GM18498 (cell line): ENCODE data around the gene PANK4.

ENCODE experiments used
- ATAC-seq: cut with Tn5 transposase; IDR thresholded peaks from one replicate; pipeline ENCODE4 v1.9.1; 2021; ENCODE audit warnings: mild to moderate bottlenecking, moderate library complexity; ENCODE audit not compliant: unreplicated experiment

PANK4 gene

DNA sequence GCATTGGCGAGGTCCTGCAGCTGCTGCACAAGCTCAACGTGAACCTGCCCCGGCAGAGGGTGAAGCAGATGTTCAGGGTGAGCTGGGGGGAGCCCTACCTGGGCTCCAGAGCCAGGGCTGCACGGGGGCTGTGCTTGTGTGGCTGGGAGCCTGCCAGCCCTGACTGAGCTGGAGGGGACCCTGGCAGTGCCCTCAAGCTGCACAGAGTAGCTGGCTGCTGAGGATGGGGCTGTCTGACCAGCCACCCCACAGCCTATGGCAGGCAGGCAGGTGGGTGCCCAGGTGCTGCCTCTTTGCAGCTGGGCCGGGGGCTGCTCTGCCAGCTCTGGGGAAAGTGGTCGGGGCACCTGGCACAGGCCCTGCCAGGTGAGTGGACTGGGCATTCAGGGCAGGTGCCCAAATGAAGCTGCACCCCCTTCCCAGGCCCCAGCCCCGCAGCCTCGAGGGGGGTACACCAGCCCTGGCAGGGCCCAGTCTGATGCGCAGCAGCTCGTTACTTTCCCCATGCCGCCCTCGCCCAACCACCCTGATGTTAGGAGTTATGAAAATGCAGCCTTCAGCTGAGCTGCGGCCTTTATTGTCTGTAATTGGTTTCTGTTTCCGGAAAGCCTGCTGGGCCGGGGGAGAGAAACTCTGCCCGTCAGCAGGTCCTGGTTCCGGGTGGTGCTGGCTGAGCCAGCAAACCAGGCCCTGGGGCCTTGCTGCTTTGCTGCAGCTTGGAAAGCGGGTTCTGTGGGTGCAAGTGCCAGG, 46.0 kb downstream of the PANK4 start:
- no peak for ATAC-seq

- no peak for ATAC-seq
Measured at GRCh38 chr1:2479618-2480017, 46.8 kb downstream of the PANK4 start.

- ATAC-seq = no peak
Measured at GRCh38 chr1:2479186-2479585, 47.2 kb downstream of the PANK4 start.

GRCh38 chr1:2477791-2478499, 48.5 kb downstream of the PANK4 start:
- ATAC-seq = no peak

- no peak for ATAC-seq
Measured at GRCh38 chr1:2477309-2477708, 49.1 kb downstream of the PANK4 start.

GRCh38 chr1:2476061-2476999, 50.1 kb downstream of the PANK4 start, which contains the start of gene PLCH2:
TSS of gene PLCH2 (plus strand) at chr1:2476289. CDS start at chr1:2476589, 300 bp downstream.
- no peak for ATAC-seq

- ATAC-seq = no peak
Measured at GRCh38 chr1:2475571-2475970, 50.8 kb downstream of the PANK4 start.

DNA sequence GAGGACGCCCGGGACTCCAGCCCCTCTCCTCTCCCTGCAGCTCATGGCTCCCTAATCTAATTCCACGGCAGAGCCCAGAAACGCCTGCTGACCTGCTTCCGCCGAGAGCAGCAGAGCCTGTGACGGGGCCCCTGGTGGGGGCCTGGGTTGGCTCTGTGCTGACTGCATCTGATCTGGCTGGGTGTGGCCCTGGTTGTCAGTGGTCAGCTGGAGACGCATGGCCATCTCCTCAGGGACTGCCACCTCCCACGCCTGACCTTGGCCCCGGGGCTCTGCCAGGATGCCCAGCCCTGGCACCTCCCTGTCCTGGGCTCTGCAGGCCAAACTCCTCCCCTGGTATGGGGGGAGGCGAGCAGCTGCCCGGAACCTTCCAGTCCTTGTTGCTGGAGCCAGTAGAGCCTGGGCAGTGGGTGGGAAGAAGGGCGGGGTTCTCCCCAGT, 51.4 kb downstream of the PANK4 start:
- ATAC-seq = no peak

DNA sequence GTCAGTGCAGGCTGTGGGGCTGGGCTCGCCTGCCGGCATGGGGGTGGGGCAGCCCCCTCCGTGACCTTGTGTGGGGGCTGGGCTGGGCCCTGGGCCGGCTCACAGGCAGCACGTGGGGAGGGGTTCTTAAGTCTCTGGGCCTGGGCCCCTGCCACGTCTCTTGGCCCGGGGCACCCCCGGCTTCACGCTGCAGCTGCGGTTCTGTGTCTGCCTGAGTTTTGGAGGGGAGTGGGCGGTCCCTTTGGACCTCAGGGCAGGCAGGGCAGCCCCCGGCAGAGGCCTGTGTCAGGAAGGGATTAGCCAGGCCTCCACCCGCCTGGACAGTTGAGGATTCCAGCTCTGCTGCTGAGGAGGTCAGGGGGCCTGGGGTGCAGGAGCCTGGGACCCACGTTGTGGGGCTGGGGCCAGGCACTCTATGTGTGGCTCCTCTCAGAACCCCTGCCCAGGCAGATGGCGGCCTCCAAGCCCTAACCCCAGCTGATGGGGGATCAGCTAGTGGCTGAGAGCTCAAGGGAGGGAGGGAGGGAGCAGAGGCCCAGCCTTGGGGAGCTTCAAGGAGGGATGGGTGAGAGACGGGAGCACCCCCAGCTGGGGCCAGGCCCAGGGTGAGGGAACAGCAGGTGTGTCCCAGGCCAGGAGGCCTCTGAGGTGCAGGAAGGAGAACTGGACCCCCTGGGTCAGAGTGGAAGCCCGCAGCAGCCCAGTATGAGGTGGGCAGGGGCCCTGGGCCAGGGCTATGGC, 52.1 kb downstream of the PANK4 start:
- no peak for ATAC-seq

DNA sequence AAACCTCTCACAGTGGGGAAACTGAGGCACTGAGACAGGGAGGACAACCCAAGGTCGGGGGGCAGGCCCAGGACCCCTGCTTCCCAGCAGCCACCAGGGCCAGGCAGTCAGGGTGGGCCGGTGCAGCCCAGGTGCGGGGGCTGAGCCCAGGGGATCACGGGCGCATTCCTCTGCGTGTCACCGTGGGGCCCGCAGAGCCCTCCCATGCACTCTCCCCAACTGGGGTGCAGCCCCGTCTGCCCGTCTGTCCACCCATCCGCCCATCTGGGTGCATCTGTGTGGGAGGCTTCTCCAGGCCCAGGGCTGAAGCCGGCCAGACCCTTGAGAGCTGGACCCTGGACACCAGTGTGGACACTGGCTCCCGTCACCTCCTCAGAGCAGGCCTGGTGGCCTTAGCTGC, 53.2 kb downstream of the PANK4 start:
- no peak for ATAC-seq

DNA sequence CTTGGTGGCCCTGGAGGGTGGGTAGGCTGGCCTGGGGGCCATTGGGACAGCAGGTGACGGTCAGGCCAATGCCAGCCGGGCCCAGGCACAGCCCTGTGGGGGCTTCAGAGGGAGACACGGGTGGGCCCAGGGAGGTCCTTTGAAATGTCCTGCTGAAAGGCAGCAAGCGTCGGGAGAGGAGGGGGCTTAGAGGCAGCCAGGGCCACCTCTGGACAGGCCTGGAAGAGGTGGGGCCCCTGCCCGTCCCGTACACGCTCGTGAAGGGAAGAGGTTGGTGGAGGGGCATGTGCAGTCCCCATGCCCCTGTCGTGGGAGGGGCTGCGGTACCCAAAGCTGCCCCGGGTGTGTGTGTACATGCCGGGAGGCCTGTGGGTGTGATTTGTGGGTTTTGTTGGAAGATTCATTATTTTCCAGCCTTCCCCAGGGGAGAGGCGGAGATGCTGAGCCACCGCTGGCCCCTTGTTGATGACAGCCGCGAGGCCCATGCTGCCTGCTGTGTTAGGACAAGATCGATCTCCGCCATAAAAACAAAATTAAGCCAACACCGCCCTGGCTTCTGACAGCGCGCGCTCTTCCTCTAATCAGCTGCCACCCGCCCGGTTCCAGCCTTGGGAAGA, 53.7 kb downstream of the PANK4 start:
- ATAC-seq = no peak

DNA sequence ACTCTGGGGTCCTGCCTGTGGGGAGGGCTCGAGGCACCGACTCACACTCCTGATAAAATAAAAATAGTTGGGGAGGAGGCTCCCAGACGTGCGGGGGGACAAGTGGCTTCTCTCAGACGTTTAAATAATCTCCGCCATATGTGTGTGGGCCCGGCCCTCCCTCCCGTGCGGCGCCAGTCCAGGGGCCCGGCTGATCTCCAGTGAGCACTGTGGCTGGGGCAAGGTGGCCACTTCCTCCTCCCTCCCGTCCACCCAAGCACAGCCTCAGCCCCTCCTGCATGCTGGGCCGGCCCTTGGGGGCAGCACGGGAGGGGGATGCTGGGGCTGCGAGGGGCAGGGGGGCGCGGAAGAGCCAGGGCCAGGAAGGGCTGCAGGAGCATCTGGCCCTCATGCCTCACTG, 54.3 kb downstream of the PANK4 start:
- no peak for ATAC-seq

- no peak for ATAC-seq
Measured at GRCh38 chr1:2471587-2472001, 54.8 kb downstream of the PANK4 start.

DNA sequence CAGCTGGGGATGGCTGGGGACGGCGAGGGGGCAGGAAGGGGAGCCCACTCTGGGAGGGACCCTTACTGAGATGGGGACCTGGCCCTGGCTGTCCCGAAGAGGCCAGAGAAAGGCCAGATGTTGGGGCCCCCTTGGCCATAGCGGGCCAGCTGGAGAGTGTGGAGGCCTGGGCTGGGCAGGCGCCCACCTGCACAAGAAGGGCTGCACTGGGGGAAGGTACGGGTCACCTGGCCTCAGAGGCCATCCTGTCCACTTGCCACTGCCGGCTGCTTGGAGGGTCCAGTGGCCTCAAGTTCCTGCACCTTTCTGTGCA, 55.3 kb downstream of the PANK4 start:
- ATAC-seq = no peak

GRCh38 chr1:2470290-2471158, 55.9 kb downstream of the PANK4 start:
- no peak for ATAC-seq

DNA sequence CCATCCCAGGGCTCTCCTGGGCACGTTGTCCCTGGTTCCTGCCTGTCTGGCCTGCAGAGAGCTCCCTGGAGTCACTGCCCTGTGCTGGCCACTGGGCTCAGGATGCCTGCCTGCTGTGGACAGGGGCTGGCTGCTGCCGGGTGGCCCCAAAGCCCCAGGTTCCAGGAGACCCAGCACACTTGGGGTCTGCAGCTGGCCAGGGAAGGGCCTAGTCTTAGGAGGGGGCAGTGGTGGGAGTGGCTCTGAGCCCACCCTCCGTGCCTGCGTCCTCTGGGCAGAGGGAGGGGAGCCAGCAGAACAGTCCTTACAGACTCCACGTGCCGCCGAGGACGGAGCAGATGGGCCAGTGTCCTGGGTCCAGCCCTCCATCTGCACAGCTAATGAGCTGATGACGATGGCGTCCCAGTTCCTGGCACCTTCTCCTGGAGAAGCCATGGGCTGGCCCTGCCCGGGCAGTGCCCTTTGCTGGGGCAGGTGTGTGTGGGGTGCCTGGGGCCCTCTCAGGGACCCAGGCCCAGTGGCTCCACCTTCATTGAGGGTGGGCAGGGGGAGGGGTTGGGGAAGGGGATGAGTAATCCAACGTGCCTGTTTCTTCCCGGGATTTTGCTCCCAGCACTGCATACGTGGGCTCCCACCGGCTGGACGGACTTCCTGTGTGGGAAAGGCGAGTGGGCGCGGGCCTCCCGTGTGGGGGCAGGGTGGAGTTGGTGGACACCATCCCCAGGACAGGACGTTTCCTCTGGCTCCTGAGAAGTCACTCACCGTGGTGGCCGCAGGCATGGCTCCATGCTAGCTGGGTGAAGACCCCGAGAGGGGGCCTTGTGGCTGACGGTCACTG, 57.1 kb downstream of the PANK4 start:
- ATAC-seq = no peak

DNA sequence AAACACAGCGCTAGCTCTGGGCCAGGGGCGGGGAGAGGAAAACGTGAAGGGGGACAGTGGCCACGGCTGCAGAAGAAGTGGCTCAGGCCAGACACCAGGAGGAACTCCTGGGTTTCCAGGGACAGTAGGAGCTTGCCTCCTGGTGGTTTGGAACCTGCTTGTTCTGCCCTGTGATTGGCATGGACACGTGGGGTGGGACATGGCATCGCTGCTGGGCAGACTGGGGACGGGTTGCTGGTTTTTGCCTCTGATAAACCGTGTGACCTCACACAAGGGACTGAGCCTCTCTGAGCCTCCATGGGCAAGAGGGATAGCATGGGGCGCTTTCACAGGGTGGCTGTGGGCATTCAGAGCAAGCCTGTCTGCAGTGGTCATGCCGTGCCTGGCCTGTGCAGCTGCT, 57.9 kb downstream of the PANK4 start:
- no peak for ATAC-seq

- ATAC-seq = no peak
Measured at GRCh38 chr1:2468041-2468472, 58.3 kb downstream of the PANK4 start.
